Astrocyte of the spinal cord (primary cell): ENCODE measurements around the gene DDAH1.

Experiments used
- DNase-seq: peaks from one replicate; pipeline ENCODE4 v3.0.0; 2011; ENCODE audit warnings: low read depth, low spot score
- H3K4me3 ChIP-seq: 2 replicates; pipeline ENCODE4 v1.5.1; 2011; ENCODE audit warnings: low read depth, mild to moderate bottlenecking, low read length, moderate library complexity
- CTCF ChIP-seq: IDR thresholded peaks from 2 replicates; pipeline ENCODE4 v1.5.1; 2012; ENCODE audit warnings: low read depth, mild to moderate bottlenecking, low read length, inconsistent platforms
- in situ Hi-C: cut with HindIII; loops from 2 replicates; pipeline ENCODE4 v1.10.0; 2017; ENCODE audit warnings: low sequenced_read_pairs

Gene DDAH1

GRCh38 chr1:85417017-85417416, 47.9 kb downstream of the DDAH1 start:
- DNase-seq = no peak
- in situ Hi-C loops = no loop called here
- H3K4me3 ChIP-seq = no peak overlapping the region
- no peak for TF ChIP-seq CTCF

- DNase-seq = no peak
- in situ Hi-C loops = no loop called here
- no peak for TF ChIP-seq CTCF
- no peak overlapping the region for H3K4me3 ChIP-seq
Measured at GRCh38 chr1:85413169-85413568, 51.8 kb downstream of the DDAH1 start.

GRCh38 chr1:85411567-85412305, 53.2 kb downstream of the DDAH1 start:
- in situ Hi-C loops = no loop called here
- no peak overlapping the region for H3K4me3 ChIP-seq
- TF ChIP-seq CTCF = no peak
- DNase-seq = no peak

GRCh38 chr1:85409516-85409915, 55.4 kb downstream of the DDAH1 start:
- TF ChIP-seq CTCF = no peak
- DNase-seq = no peak
- H3K4me3 ChIP-seq = no peak overlapping the region
- in situ Hi-C loops = no loop called here

DNA sequence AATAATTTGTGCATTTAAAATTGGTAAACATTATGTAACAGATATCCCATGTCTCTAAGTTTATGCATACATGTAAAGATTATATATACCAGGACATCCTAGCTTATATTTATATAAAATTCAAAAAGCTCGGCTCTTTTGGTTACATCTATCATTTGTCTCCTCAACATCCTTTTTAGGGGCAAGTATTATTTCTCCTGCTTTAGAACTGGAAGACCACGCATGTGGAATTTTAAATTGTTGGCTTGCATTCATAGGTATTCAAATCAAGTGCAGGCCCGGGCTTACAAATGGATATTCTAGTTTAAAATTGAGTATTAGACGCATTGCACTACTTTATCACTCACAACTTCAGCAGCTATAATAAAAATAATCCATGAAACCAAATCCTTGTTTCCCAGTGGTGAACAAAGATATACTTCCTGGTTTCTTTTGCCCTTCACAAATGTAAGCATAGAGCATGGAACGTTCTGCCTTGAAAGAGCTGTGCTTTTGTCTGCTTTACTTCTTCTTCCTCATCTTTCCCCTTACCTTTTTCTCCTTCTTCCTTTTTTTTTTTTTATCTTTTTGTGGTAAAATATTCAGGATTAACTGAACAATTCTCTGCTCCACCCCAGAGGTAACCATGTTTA, 57.1 kb downstream of the DDAH1 start:
- H3K4me3 ChIP-seq = no peak overlapping the region
- in situ Hi-C loops = no loop called here
- TF ChIP-seq CTCF = no peak
- no peak for DNase-seq

DNA sequence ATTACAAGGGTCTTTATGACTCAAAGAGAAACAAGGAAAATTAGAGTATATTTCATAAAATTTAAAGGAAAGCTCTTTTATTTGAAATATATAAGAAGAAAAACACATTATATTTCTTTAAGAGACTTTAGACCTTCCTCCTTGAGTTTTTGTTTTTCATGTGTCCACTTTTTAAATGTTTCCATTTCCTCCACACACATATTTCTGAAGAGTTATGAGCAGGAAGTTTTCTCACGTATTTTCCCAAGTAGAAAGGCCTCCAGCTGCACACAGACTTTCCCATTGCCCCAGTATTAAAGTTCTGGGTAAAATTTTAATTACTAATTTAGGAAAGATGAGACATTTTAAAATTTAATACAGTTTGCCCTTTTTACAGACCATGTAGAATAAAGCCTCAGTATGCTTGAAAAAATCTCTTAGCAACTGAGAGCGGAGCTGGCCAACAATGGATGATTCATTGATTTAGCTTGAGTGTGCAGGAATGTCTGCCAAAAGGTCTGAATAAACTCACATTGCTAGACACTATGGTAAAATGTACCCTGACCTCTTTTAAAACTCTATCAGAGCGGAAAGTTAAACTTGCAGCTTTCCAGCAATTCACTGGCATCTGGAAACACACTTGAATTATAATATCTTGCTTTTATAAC, 57.9 kb downstream of the DDAH1 start:
- in situ Hi-C loops = no loop called here
- TF ChIP-seq CTCF = no peak
- peak; percentile 96 for DNase-seq
- H3K4me3 ChIP-seq = no peak overlapping the region
